HG03139 (cell line): ENCODE data around the gene DMRTB1.

ENCODE experiments used
- ATAC-seq: cut with Tn5 transposase; IDR thresholded peaks from one replicate; pipeline ENCODE4 v1.9.1; 2021; ENCODE audit not compliant: unreplicated experiment

Gene DMRTB1

DNA sequence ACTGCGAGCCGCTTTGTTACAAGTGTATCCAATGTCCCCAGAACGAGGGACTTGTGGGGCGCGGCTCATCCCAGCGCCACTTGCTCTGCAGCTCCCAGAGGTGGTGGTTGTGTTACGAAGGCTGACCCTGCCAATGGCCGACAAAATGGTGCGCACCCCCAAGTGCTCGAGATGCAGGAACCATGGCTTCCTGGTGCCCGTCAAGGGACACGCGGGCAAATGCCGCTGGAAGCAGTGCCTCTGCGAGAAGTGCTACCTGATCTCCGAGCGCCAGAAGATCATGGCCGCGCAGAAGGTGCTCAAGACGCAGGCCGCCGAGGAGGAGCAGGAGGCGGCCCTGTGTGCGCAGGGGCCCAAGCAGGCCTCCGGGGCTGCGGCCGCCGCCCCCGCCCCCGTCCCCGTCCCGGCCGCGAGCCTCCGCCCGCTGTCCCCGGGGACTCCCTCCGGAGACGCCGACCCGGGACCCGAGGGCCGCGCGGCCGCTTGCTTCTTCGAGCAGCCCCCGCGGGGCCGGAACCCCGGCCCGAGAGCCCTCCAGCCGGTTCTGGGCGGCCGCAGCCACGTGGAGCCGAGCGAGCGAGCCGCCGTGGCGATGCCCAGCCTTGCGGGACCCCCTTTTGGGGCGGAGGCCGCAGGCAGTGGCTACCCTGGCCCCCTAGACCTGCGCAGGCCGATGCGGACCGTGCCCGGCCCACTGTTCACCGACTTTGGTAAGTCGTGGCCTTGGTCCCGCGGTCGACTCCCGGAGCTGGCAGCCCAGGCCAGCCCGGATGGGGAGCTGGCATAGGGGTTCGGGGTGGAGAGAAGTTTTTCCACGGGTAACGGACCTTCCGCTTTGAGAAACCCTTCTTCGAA is at the start of gene DMRTB1:
TSS of gene DMRTB1 (plus strand) at position 79 of the 855 bp plus-strand sequence. CDS start at position 134, 55 bp downstream.
- no peak for ATAC-seq

- ATAC-seq = no peak
These were observed 49.5 kb upstream of the DMRTB1 start for GRCh38 chr1:53409695-53410094.

- ATAC-seq = no peak
These were observed 49.1 kb upstream of the DMRTB1 start for GRCh38 chr1:53410100-53410541.

DNA sequence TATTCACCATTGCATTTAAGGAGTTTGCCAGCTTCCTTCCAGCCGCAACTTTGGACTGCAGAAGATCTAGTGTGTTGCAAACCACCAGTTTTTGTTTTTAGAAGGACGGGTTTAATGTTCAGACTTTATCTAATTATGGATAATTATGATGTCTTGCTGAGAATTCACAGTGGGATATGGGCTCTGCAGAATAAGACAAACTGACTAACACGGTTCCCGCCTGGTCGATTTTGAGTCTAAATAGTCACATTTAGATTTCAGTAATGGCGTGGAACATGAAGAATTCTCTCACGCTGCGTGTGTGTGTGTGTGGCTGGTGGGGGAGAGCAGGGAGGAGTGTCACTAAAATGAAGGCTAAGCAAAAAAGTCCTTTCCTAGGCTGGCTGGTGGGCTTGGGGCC is 48.5 kb upstream of the DMRTB1 start:
- no peak for ATAC-seq

DNA sequence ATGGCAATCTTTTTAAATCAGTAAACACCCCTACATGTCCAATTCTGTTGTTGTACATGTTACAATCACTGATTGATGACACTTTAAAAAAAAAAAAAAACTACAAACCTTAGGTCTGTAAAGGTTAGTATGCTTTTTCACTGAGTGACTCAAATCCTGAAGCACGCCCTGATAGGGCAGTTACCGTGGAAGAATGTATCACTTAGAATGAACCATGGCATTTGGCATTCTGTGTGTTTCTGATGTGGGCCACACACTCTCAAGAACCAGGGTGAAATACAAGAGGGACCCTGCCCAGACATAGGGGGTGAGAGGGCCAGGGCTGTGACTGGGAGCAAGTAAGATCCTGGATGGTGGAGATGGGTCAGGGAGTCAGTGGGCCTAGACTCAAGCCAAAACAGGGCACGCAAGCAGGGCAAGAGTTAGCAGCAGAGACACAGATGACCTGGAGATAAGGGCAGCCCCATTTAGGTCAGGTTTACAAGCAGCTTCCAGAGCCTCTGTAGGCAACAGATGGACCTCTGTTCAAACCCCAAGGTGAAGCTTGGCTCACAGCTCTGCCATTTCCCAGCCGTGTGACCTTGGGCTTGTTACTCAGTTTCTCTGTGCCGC is 47.6 kb upstream of the DMRTB1 start:
- no peak for ATAC-seq

GRCh38 chr1:53412285-53413174 is 46.7 kb upstream of the DMRTB1 start:
- no peak for ATAC-seq

DNA sequence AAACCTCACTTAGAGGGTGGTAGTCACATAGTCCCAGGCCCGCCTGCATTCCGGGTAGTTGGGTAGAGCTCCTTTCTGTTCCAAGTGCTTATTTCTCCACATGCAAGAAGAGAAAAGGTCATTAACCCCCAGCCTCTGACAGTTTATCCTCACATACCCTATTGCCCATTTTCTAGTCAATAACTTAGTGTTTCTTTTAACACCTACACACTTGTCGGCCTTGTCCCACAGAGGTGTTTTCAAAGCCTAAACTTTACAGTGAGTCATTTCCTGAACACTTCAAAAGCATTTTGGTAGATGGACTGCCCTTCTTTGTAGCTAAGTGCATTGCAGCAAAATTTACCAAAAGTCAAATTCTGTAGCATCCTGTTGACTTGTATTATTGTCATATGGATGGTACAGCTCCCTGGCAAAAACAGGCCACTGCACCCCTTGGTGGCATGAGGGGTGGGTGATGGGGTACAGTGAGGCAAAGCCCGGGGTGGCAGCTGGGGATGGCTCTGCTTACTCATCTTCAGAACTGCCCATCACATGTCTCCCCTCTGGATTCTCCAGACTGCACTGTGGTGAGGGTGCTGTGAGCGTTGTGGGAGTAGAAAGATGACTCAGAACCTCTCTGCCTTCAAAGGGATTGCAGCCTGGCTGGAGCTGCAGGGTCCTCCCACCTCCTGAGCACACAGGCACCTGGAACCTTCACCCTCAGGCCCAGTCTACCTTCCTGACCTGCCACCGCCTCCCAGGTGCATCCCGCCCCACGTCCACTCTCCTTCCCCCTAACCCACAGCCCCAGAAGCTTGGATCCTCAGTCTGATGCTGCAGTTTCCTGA is 45.8 kb upstream of the DMRTB1 start:
- ATAC-seq = no peak

DNA sequence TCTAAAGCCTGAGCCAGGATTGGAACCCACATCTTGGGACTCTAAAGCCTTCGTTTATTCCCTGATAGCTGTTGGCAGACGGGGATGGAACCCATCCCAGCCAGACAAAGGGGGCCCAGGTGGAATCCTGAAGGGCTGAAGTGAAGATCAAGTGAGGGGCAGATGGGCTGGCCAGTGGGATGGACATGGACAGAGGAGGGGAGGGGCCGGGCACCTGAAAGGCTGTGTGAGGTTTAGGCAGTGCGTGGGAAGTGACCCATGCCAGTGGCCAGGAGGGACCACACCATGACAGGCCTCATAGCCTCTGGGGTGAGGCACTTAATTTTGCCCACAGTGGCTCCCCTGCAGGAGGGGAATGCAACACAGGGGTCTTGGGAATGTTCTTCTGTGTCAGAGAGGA is 44.6 kb upstream of the DMRTB1 start:
- no peak for ATAC-seq

GRCh38 chr1:53415432-53415831 is 43.8 kb upstream of the DMRTB1 start:
- no peak for ATAC-seq

GRCh38 chr1:53416269-53416813 is 42.9 kb upstream of the DMRTB1 start:
- no peak for ATAC-seq

GRCh38 chr1:53417074-53417511 is 42.1 kb upstream of the DMRTB1 start:
- ATAC-seq = no peak

GRCh38 chr1:53419034-53419433 is 40.2 kb upstream of the DMRTB1 start:
- no peak for ATAC-seq

DNA sequence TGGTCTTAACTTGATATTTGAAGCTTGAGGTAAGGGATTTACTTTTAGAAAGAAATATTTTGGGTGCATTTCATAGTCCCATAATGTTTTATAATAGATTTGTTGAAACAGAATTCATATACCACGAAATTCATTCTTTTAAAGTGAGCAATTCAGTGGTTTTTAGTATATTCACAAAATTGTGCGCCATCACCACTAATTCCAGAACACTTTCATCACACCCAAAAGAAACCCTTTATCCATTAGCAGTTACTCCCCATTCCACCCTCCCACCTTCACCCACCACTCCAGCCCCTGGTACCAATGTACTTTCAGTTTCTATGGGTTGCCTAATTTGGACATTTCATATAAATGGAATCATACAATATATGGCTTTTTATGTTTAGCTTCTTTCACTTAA is 38.9 kb upstream of the DMRTB1 start:
- ATAC-seq = no peak

GRCh38 chr1:53421208-53421607 is 38.0 kb upstream of the DMRTB1 start:
- no peak for ATAC-seq

- no peak for ATAC-seq
These were observed 28.9 kb upstream of the DMRTB1 start for GRCh38 chr1:53430261-53430660.

- no peak for ATAC-seq
These were observed 28.4 kb upstream of the DMRTB1 start for GRCh38 chr1:53430779-53431178.

DNA sequence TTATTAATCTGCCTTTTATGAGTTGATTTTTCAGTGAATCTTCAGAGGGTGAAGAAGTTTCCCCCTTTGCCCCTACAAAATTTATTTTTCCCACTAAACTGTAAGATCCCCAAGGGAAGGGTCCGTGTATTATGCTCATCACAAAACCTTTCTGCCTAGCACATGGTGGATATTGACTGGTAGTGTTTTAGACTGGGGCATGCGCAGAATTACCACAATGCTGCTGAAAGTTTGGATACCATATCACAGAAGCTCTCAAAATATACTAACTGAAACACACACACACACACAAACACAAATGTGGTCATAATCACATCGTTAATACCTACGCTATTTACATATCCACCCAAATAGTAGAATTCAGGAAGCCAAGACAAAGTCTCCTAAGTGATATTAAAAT is 28.0 kb upstream of the DMRTB1 start:
- no peak for ATAC-seq

GRCh38 chr1:53431805-53432565 is 27.2 kb upstream of the DMRTB1 start:
- ATAC-seq = no peak

DNA sequence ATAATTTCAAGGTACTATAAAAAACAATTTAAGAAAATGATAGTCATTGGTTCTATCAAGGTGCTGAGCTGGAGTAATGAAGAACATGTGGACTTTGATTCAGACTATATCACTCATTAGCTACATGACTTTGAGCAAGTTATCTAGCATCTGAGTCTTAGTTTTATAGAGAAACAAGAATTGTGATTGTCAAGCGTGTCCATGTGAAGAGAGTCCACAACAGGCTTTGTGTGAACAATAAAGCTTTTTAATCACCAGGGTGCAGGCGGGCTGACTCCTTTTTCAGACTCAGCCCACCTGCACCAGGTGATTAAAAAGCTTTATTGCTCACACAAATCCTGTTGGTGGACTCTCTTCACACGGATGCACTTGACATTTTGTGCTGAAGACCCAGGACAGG is 26.6 kb upstream of the DMRTB1 start:
- no peak for ATAC-seq
